Panc1 (cell line): ENCODE measurements around the gene ATP6V1B1. TPM values are rescaled to one million over a fixed set of nuclear protein-coding genes. Genes with fewer than 3 reads are reported as not detected.
A peak's percentile ranks its signal among the peaks of the same experiment; 100 is the strongest.

Source experiments
- ATAC-seq: fragments of 200-7000 bp; cut with Tn5 transposase; 2 replicates; pipeline ENCODE4 v1.9.1; 2020; ENCODE audit warnings: mild to moderate bottlenecking, moderate library complexity
- BruUV-seq: library from RNA; stranded (reverse); fragments of 400-500 nt; replicated peaks from 2 replicates; lab custom pipeline; 2021; lab: Mats Ljungman, UMichigan
- CTCF ChIA-PET: fragments of 300-600 bp; sonication (Branson Sonifier 250); formaldehyde crosslinking; loops from one replicate; lab custom pipeline; 2022; ENCODE audit warnings: antibody characterized with exemption; lab: Charles Lee
- POLR2A ChIA-PET: fragments of 300-600 bp; sonication (Branson Sonifier 250); formaldehyde crosslinking; loops from one replicate; lab custom pipeline; 2022; ENCODE audit warnings: antibody characterized with exemption; lab: Charles Lee
- DNase-seq: peaks from one replicate; pipeline ENCODE4 v3.0.0-alpha.2; 2010; ENCODE audit warnings: low read depth, low spot score
- H3K27ac ChIP-seq: 2 replicates; pipeline ENCODE4 v1.5.1; 2011; ENCODE audit warnings: mild to moderate bottlenecking, low read length, inconsistent platforms
- H3K27me3 ChIP-seq: fragments of 200-500 bp; sonication (Bioruptor generic); 2 replicates; pipeline ENCODE4 v1.6.0; 2014; ENCODE audit warnings: low read length, inconsistent platforms; ENCODE audit not compliant: control insufficient read depth, insufficient read depth
- H3K36me3 ChIP-seq: fragments of 200-500 bp; sonication (Bioruptor generic); 2 replicates; pipeline ENCODE4 v1.5.1; 2014; ENCODE audit warnings: inconsistent platforms, mild to moderate bottlenecking, low read length, moderate library complexity; ENCODE audit not compliant: control insufficient read depth, insufficient read depth
- H3K4me1 ChIP-seq: 2 replicates; pipeline ENCODE4 v1.5.1; 2011; ENCODE audit warnings: inconsistent platforms, mild to moderate bottlenecking, low read length, moderate library complexity; ENCODE audit not compliant: control insufficient read depth, insufficient read depth
- H3K4me3 ChIP-seq, 2 experiments: 2 replicates each; pipeline ENCODE4 v1.5.1; 2011 to 2012; ENCODE audit warnings: low read depth in 2 of 2, low read length in 2 of 2, mild to moderate bottlenecking in 2 of 2, inconsistent platforms in 1 of 2, moderate library complexity in 1 of 2
- H3K9me3 ChIP-seq: fragments of 200-500 bp; sonication (Bioruptor generic); 2 replicates; pipeline ENCODE4 v1.5.1; 2014; ENCODE audit warnings: low read depth, mild to moderate bottlenecking, inconsistent platforms, low read length, moderate library complexity; ENCODE audit not compliant: control insufficient read depth, insufficient read depth
- POLR2AphosphoS5 ChIP-seq: IDR thresholded peaks from 2 replicates; pipeline ENCODE4 v1.6.1; 2012; ENCODE audit warnings: mild to moderate bottlenecking, low read depth, low read length, moderate library complexity
- SIN3A ChIP-seq: IDR thresholded peaks from 2 replicates; pipeline ENCODE4 v1.6.1; 2012; ENCODE audit warnings: low read depth, mild to moderate bottlenecking, low read length, moderate library complexity, borderline replicate concordance; ENCODE audit not compliant: insufficient read depth
- TCF7L2 ChIP-seq: IDR thresholded peaks from 2 replicates; pipeline ENCODE4 v1.6.1; 2011; ENCODE audit warnings: mild to moderate bottlenecking, low read depth, low read length, inconsistent platforms
- in situ Hi-C: cut with HindIII; loops from 2 replicates; pipeline ENCODE4 v1.10.0; 2016; ENCODE audit warnings: low sequenced_read_pairs, low pct_unique_long_range_greater_than_20kb
- intact Hi-C: fragments of 100-400 bp; cut with micrococcal nuclease; formaldehyde crosslinking; loops from one replicate; pipeline ENCODE4 v1.10.0; 2022; ENCODE audit not compliant: unreplicated experiment
- total RNA-seq: library from RNA; stranded (reverse); gene quantifications from one replicate; pipeline ENCODE4 v1.2.1, GENCODE V29; 2021; ENCODE audit not compliant: unreplicated experiment
- TF ChIP-seq, protein P1 (sequence below), 2 experiments: IDR thresholded peaks; 2 replicates each; pipeline ENCODE4 v1.6.1; 2011 to 2012; ENCODE audit warnings: low read depth in 2 of 2, control low read depth in 1 of 2, low read length in 1 of 2, mild to moderate bottlenecking in 1 of 2, moderate library complexity in 1 of 2; ENCODE audit not compliant: insufficient read depth in 1 of 2
- TF ChIP-seq, protein P2 (sequence below): fragments of 450-650 bp; IDR thresholded peaks from 2 replicates; pipeline ENCODE4 v1.5.1; 2017; ENCODE audit warnings: mild to moderate bottlenecking

Gene ATP6V1B1
- total RNA-seq, 1 experiment from 2014 or later, result 0.18 TPM

DNA sequence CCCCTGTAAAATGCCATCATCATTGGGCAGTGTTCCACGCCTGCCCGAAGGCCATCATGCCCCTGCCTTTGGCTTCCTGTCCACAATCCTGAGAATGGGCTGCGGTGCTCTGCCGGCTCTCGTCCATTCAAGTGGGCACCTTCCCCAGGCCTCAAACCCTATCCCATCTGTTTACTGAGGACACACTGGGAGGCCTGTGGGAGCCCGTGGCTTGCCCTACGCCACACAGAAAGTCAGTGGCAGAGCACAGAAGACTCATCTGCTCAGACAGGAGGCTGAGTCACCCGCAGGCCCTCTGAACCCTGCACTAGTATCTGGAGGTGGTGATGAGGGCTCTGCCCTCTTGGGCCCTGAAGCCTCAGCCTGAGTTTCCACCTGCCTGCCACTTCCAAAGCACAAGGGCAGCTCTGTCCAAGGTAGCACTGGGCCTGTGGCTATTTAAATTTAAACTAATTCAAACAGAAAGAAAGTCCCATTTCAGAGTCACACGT, 23.6 kb downstream of the ATP6V1B1 start:
- no peak overlapping the region for H3K4me3 ChIP-seq
- ChIA-PET POLR2A (no interaction called here), CTCF (no interaction called here)
- DNase-seq (no peak), ATAC-seq (no peak)
- TF ChIP-seq, protein P1, sequence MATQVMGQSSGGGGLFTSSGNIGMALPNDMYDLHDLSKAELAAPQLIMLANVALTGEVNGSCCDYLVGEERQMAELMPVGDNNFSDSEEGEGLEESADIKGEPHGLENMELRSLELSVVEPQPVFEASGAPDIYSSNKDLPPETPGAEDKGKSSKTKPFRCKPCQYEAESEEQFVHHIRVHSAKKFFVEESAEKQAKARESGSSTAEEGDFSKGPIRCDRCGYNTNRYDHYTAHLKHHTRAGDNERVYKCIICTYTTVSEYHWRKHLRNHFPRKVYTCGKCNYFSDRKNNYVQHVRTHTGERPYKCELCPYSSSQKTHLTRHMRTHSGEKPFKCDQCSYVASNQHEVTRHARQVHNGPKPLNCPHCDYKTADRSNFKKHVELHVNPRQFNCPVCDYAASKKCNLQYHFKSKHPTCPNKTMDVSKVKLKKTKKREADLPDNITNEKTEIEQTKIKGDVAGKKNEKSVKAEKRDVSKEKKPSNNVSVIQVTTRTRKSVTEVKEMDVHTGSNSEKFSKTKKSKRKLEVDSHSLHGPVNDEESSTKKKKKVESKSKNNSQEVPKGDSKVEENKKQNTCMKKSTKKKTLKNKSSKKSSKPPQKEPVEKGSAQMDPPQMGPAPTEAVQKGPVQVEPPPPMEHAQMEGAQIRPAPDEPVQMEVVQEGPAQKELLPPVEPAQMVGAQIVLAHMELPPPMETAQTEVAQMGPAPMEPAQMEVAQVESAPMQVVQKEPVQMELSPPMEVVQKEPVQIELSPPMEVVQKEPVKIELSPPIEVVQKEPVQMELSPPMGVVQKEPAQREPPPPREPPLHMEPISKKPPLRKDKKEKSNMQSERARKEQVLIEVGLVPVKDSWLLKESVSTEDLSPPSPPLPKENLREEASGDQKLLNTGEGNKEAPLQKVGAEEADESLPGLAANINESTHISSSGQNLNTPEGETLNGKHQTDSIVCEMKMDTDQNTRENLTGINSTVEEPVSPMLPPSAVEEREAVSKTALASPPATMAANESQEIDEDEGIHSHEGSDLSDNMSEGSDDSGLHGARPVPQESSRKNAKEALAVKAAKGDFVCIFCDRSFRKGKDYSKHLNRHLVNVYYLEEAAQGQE (IDR thresholded peaks at IDR 0.05; ENCODE audit: insufficient read depth in 1 of 2, low read depth in 2 of 2, low read length in 1 of 2), result peak in 1 of 2 experiments; percentile 51; a peak in 1 of 4 replicates
- no peak for TF ChIP-seq TCF7L2
- intact Hi-C loops, result no loop called here
- H3K36me3 ChIP-seq, result no peaks in the 10 kb centered on the region
- H3K27me3 ChIP-seq, result peaks cover 4% of the 10 kb centered on the region
- no peaks in the 10 kb centered on the region for H3K9me3 ChIP-seq
- BruUV-seq, result no TSS peak
- in situ Hi-C loops, result no loop called here
- H3K27ac ChIP-seq, result no peak overlapping the region
- H3K4me1 ChIP-seq, result no peaks in the 10 kb centered on the region

DNA sequence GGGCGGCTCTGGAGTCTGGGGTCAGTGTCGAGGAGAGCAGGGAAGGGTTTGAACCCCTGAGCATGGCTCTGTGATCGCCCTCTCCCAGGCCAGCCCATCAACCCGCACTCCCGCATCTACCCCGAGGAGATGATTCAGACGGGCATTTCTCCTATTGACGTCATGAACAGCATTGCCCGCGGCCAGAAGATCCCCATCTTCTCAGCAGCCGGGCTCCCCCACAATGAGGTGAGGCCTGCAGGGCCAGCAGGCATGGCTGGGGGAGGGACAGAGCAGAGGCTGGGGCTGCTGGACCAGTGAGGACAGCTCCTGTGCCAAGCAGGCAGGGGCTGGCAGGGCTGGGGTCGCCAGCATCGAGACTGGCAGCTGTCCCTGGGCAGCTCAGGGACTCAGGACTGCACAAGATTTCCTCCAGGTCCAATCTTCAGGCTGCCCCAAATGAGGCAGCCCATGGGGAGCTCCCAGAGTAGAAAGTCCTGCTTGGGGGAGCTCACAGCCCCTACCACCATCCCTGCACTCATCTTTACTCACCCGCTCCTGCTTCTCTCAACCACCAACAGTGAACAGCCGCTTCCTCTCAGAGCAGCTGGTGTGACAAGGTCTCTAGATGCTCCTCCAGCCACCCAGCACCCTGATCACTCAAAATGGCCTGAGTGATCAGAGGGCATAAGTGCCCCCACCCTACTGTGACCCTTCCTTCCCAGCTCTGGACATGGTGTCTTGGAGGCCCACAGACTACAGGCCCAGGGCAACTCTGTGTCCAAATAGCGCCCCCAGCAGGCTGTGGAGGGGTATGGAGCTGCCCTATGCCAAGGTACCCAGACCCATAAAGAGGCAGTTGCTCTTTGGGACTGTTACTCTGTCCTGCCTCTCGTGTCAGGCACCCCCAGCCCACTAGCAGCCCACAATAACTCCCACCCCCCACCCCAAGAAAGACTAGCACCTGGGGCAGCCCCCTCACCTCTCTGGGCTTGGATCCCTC, 24.4 kb downstream of the ATP6V1B1 start:
- Histone ChIP-seq H3K27me3 (peaks cover 2% of the 10 kb centered on the region; the same call in 1 of the 2 replicates), H3K36me3 (no peaks in the 10 kb centered on the region), H3K4me1 (no peaks in the 10 kb centered on the region), H3K4me3 (no peak overlapping the region), H3K27ac (no peak overlapping the region), H3K9me3 (no peaks in the 10 kb centered on the region)
- TF ChIP-seq, protein P2, sequence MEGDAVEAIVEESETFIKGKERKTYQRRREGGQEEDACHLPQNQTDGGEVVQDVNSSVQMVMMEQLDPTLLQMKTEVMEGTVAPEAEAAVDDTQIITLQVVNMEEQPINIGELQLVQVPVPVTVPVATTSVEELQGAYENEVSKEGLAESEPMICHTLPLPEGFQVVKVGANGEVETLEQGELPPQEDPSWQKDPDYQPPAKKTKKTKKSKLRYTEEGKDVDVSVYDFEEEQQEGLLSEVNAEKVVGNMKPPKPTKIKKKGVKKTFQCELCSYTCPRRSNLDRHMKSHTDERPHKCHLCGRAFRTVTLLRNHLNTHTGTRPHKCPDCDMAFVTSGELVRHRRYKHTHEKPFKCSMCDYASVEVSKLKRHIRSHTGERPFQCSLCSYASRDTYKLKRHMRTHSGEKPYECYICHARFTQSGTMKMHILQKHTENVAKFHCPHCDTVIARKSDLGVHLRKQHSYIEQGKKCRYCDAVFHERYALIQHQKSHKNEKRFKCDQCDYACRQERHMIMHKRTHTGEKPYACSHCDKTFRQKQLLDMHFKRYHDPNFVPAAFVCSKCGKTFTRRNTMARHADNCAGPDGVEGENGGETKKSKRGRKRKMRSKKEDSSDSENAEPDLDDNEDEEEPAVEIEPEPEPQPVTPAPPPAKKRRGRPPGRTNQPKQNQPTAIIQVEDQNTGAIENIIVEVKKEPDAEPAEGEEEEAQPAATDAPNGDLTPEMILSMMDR, result no peak
- TF ChIP-seq POLR2AphosphoS5 (no peak), SIN3A (no peak)
- TF ChIP-seq, protein P1 (IDR thresholded peaks at IDR 0.05; ENCODE audit: insufficient read depth in 1 of 2, low read depth in 2 of 2, low read length in 1 of 2), result no peak
- in situ Hi-C loops (no loop called here), intact Hi-C loops (no loop called here)
- ChIA-PET CTCF (interaction anchor here (1.2 kb wide), 1 partner anchor 40 kb away, joined by 4 read pairs; no protein-coding TSS in a partner anchor), POLR2A (no interaction called here)
- no TSS peak for BruUV-seq
- no peak for ATAC-seq
- DNase-seq, result no peak
